Naive B cell (primary cell): Measurements from ENCODE around the gene SEC11A. TPM values are rescaled to one million over a fixed set of nuclear protein-coding genes. Genes with fewer than 3 reads are reported as not detected.
A peak's percentile ranks its signal among the peaks of the same experiment; 100 is the strongest.
"Not testable (repeated sequence)": the region's sequence is repeated elsewhere in the genome, so short reads cannot be mapped to it uniquely, and the experiment has no call there.

Experiments used
- ATAC-seq, 2 donors: fragments of 150-1000 bp; cut with Tn5 transposase; 2 replicates each; pipeline ENCODE4 v1.10.0; 2021; ENCODE audit warnings: low read depth in 2 of 2, mild to moderate bottlenecking in 2 of 2, moderate library complexity in 2 of 2
- DNase-seq: peaks from one replicate; pipeline ENCODE4 v3.0.0; 2022
- H3K27ac Mint-ChIP-seq, 6 donors: one replicate each; pipeline ENCODE4 v1.8.0; 2020 to 2022; ENCODE audit warnings: mild to moderate bottlenecking in 6 of 6, mixed read lengths in 6 of 6, moderate library complexity in 5 of 6, inconsistent platforms in 2 of 6
- H3K27me3 Mint-ChIP-seq, 3 donors: one replicate each; pipeline ENCODE4 v1.8.0; 2021 to 2022; ENCODE audit warnings: mixed read lengths in 3 of 3, mild to moderate bottlenecking in 1 of 3
- H3K36me3 Mint-ChIP-seq, 2 donors: one replicate each; pipeline ENCODE4 v1.8.0; 2020 to 2022; ENCODE audit warnings: mixed read lengths in 2 of 2, inconsistent platforms in 1 of 2, mild to moderate bottlenecking in 1 of 2
- H3K4me1 Mint-ChIP-seq, 3 donors: one replicate each; pipeline ENCODE4 v1.8.0; 2020 to 2022; ENCODE audit warnings: mixed read lengths in 3 of 3, inconsistent platforms in 1 of 3, mild to moderate bottlenecking in 1 of 3, moderate library complexity in 1 of 3
- H3K4me3 Mint-ChIP-seq, 8 donors: one replicate each; pipeline ENCODE4 v1.8.0; 2020 to 2022; ENCODE audit warnings: mild to moderate bottlenecking in 8 of 8, mixed read lengths in 8 of 8, moderate library complexity in 8 of 8, inconsistent platforms in 2 of 8
- H3K9me3 Mint-ChIP-seq, 7 donors: one replicate each; pipeline ENCODE4 v1.8.0; 2020 to 2022; ENCODE audit warnings: mixed read lengths in 7 of 7, mild to moderate bottlenecking in 5 of 7, inconsistent platforms in 2 of 7, moderate library complexity in 1 of 7
- polyA plus RNA-seq, 6 donors: library from polyadenylated mRNA; unstranded; fragments of 300-500 nt; fragmentation: Illumina TruSeq; gene quantifications; one replicate each; pipeline ENCODE4 v1.2.3, GENCODE V29; 2021; ENCODE audit warnings: low read depth in 6 of 6

Gene SEC11A
- polyA plus RNA-seq, 6 donors from 2014 or later = 107 to 142 (median 130) TPM

- Mint-ChIP-seq H3K27ac (peak overlapping the region in 1 of 6 donors; percentile 57), H3K36me3 (peaks cover 14 to 22% of the 10 kb centered on the region in 2 donors), H3K4me1 (peaks cover 6 to 17% (median 7%) of the 10 kb centered on the region in 3 donors)
- H3K27me3 Mint-ChIP-seq, H3K4me3 Mint-ChIP-seq, H3K9me3 Mint-ChIP-seq, ATAC-seq, DNase-seq: not testable (repeated sequence)
Observed at GRCh38 chr15:84641871-84642270, 74.1 kb downstream of the SEC11A start.

- Mint-ChIP-seq H3K27ac (no peak overlapping the region), H3K4me1 (peaks cover 20 to 26% (median 21%) of the 10 kb centered on the region in 3 donors), H3K9me3 (no peaks in the 10 kb centered on the region), H3K36me3 (peaks cover 0 to 11% of the 10 kb centered on the region in 2 donors), H3K4me3 (no peak overlapping the region), H3K27me3 (no peaks in the 10 kb centered on the region)
- DNase-seq = no peak
- ATAC-seq = no peak
Observed at GRCh38 chr15:84638103-84638502, 77.8 kb downstream of the SEC11A start.

GRCh38 chr15:84634228-84634837, 81.6 kb downstream of the SEC11A start:
- no peak for ATAC-seq
- no peak for DNase-seq
- no peaks in the 10 kb centered on the region for H3K27me3 Mint-ChIP-seq
- peak overlapping the region in 3 of 6 donors; percentile 73 to 88 (median 75) for H3K27ac Mint-ChIP-seq
- peak overlapping the region; percentile 74 to 91 (median 84) for H3K4me3 Mint-ChIP-seq
- H3K4me1 Mint-ChIP-seq = peaks cover 33 to 39% (median 36%) of the 10 kb centered on the region in 3 donors
- H3K36me3 Mint-ChIP-seq = peaks cover 0 to 12% of the 10 kb centered on the region in 2 donors
- H3K9me3 Mint-ChIP-seq = no peaks in the 10 kb centered on the region

DNA sequence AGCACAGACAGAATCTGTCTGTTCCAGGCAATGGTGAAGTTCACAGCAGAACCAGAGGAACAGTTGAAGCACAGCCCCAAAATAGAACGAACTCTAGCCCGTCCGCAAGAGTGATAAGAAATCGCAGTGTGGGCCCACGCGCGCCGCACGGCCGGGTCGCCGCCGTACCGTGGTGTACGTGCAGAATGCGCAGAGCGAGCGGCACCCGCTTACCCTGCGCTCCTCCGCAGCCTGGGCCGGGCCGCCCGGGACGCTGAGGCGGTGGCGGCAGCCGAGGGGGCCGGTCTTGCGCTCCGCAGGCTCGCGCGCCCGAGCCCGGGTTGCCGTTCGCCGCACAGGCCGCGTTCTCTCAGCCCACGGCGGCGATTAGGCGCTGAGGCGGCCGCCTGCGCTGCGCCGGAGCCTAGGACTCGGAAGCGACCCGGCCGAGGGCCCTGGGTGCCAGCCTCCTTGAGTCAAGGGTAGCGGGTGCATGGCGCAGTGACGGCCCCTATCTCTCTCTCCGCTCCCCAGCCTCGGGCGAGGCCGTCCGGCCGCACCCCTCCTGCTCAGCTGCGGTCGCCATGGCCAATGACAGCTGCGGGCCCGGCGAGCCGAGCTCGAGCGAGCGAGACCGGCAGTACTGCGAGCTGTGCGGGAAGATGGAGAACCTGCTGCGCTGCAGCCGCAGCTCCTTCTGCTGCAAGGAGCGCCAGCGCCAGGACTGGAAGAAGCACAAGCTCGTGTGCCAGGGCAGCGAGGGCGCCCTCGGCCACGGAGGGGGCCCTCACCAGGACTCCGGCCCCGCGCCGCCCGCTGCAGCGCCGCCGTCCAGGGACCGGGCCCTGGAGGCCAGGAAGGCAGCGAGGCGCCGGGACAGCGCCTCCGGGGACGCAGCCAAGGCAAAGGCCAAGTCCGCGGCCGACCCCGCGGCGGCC, 82.4 kb downstream of the SEC11A start:
- Mint-ChIP-seq H3K9me3 (no peaks in the 10 kb centered on the region), H3K27me3 (no peaks in the 10 kb centered on the region), H3K4me3 (peak overlapping the region; percentile 91 to 99 (median 97)), H3K4me1 (peaks cover 33 to 39% (median 36%) of the 10 kb centered on the region in 3 donors), H3K27ac (peak overlapping the region; percentile 22 to 96 (median 88)), H3K36me3 (peaks cover 0 to 12% of the 10 kb centered on the region in 2 donors)
- peak; percentile 66 for DNase-seq
- ATAC-seq = peak; percentile 54 to 58

GRCh38 chr15:84631706-84632272, 84.2 kb downstream of the SEC11A start:
- DNase-seq (no peak), ATAC-seq (no peak)
- peak overlapping the region; percentile 94 to 97 (median 96) for H3K27ac Mint-ChIP-seq
- peak overlapping the region; percentile 88 to 99 (median 96) for H3K4me3 Mint-ChIP-seq
- no peaks in the 10 kb centered on the region for H3K27me3 Mint-ChIP-seq
- peaks cover 33 to 39% (median 34%) of the 10 kb centered on the region in 3 donors for H3K4me1 Mint-ChIP-seq
- H3K36me3 Mint-ChIP-seq = peaks cover 0 to 4% of the 10 kb centered on the region in 2 donors
- H3K9me3 Mint-ChIP-seq = no peaks in the 10 kb centered on the region

- peak overlapping the region in 1 of 6 donors; percentile 39 for H3K27ac Mint-ChIP-seq
- no peaks in the 10 kb centered on the region for H3K27me3 Mint-ChIP-seq
- peak overlapping the region in 3 of 8 donors; percentile 59 to 75 (median 70) for H3K4me3 Mint-ChIP-seq
Observed at GRCh38 chr15:84629033-84629432, 86.9 kb downstream of the SEC11A start.

DNA sequence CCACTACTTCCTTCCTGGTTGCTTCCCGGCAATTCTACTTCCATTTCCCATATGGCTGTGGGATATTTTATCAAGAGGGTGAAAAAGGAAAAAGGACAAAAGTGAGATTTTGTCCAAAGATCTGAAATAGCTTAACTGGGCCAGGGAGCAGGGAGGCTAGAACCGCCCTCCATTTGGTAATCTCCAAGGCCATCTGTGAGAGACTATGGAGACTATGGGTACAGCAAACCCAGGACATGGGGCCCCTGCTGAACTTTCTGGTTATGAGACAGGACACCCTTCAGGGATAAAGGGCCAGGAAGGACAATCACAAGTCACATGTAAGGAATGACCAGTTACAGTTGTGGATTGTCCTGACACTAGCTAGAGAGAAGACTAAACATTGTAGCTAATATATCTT, 90.8 kb downstream of the SEC11A start:
- Mint-ChIP-seq H3K27me3 (no peaks in the 10 kb centered on the region), H3K36me3 (peaks cover 29 to 32% of the 10 kb centered on the region in 2 donors), H3K4me3 (no peak overlapping the region), H3K9me3 (peaks cover 5 to 30% (median 22%) of the 10 kb centered on the region in 7 donors), H3K4me1 (peaks cover 0 to 4% (median 0%) of the 10 kb centered on the region in 3 donors), H3K27ac (peak overlapping the region in 3 of 6 donors; percentile 46 to 64 (median 50))
- DNase-seq (no peak), ATAC-seq (no peak)

More at GRCh38 chr15:84629033-84629432, 86.9 kb downstream of the SEC11A start:
- Mint-ChIP-seq H3K9me3 (peaks cover 0 to 6% (median 0%) of the 10 kb centered on the region in 7 donors), H3K36me3 (peaks cover 8 to 9% of the 10 kb centered on the region in 2 donors), H3K4me1 (peaks cover 19 to 24% (median 23%) of the 10 kb centered on the region in 3 donors)
- no peak for ATAC-seq
- DNase-seq = no peak

DNA sequence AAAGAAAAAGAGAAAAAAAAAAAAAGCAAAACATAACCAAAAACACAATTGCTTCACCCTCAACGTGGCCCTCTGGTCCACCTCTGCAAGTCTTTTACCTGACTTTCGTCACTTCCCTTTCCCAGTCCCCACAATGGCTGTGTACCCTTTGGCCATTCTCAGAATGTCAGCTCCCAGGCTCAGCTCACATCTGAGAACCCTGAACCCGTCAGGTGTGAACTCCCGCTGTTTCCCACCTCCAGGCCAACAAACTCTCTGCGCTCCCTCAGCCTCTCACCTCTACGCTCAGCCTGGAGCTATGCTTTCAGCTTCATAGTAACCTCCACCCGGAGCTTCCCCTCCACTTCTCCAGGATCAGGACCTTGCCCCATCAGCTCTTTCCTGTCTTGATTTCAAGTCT, 91.6 kb downstream of the SEC11A start:
- ATAC-seq (no peak), DNase-seq (no peak)
- Mint-ChIP-seq H3K36me3 (peaks cover 29 to 39% of the 10 kb centered on the region in 2 donors), H3K4me1 (no peaks in the 10 kb centered on the region), H3K27ac (peak overlapping the region in 1 of 6 donors; percentile 46), H3K27me3 (no peaks in the 10 kb centered on the region), H3K9me3 (peaks cover 5 to 35% (median 25%) of the 10 kb centered on the region in 7 donors), H3K4me3 (peak overlapping the region in 1 of 8 donors; percentile 30)

GRCh38 chr15:84621358-84621979, 94.5 kb downstream of the SEC11A start:
- Mint-ChIP-seq H3K27ac (no peak overlapping the region), H3K27me3 (no peaks in the 10 kb centered on the region), H3K36me3 (peaks cover 29 to 39% of the 10 kb centered on the region in 2 donors), H3K9me3 (peaks cover 5 to 35% (median 25%) of the 10 kb centered on the region in 7 donors), H3K4me3 (no peak overlapping the region), H3K4me1 (peaks cover under 1 to 6% (median 2%) of the 10 kb centered on the region in 3 donors)
- ATAC-seq (no peak), DNase-seq (no peak)

- peaks cover 28 to 39% of the 10 kb centered on the region in 2 donors for H3K36me3 Mint-ChIP-seq
- ATAC-seq = no peak
Observed at GRCh38 chr15:84620626-84621025, 95.3 kb downstream of the SEC11A start.

More at GRCh38 chr15:84620626-84621025, 95.3 kb downstream of the SEC11A start:
- Mint-ChIP-seq H3K9me3 (peaks cover 5 to 35% (median 25%) of the 10 kb centered on the region in 7 donors), H3K4me1 (peaks cover 6 to 10% (median 8%) of the 10 kb centered on the region in 3 donors), H3K27me3 (no peaks in the 10 kb centered on the region), H3K27ac (no peak overlapping the region), H3K4me3 (no peak overlapping the region)
- DNase-seq = no peak
